Small intestine (tissue), 7 donors: Measurements from ENCODE around the gene CDH24. TPM values are rescaled to one million over a fixed set of nuclear protein-coding genes. Genes with fewer than 3 reads are reported as not detected.

Experiments
- DNase-seq, 2 donors: peaks; one replicate each; pipeline versions ENCODE4 v3.0.0 to v3.0.0-alpha.2; 2013
- FAIRE-seq: peaks from 2 replicates; lab custom pipeline; 2012; peaks lifted over from hg19 to GRCh38; lab: Jason Lieb, UNC
- H3K27ac ChIP-seq, 3 donors: one replicate each; pipeline ENCODE4 v1.5.1; 2013; ENCODE audit warnings: low read length in 2 of 3, mild to moderate bottlenecking in 2 of 3, control low read depth in 1 of 3, inconsistent platforms in 1 of 3, low read depth in 1 of 3, moderate library complexity in 1 of 3
- H3K27me3 ChIP-seq, 3 donors: one replicate each; pipeline ENCODE4 v1.6.1; 2013; ENCODE audit warnings: low read length in 3 of 3, inconsistent platforms in 1 of 3; ENCODE audit not compliant: control insufficient read depth in 3 of 3, insufficient read depth in 3 of 3
- H3K36me3 ChIP-seq, 3 donors: one replicate each; pipeline ENCODE4 v1.6.1; 2013; ENCODE audit warnings: low read length in 3 of 3, inconsistent platforms in 1 of 3, low read depth in 1 of 3, mild to moderate bottlenecking in 1 of 3, moderate library complexity in 1 of 3; ENCODE audit not compliant: control insufficient read depth in 3 of 3, insufficient read depth in 2 of 3
- H3K4me1 ChIP-seq, 3 donors: one replicate each; pipeline ENCODE4 v1.6.1; 2013; ENCODE audit warnings: low read length in 2 of 3, inconsistent platforms in 1 of 3, low read depth in 1 of 3, mild to moderate bottlenecking in 1 of 3, moderate library complexity in 1 of 3; ENCODE audit not compliant: control insufficient read depth in 3 of 3, insufficient read depth in 2 of 3
- H3K4me3 ChIP-seq, 3 donors: one replicate each; pipeline ENCODE4 v1.5.1; 2013; ENCODE audit warnings: low read length in 3 of 3, control low read depth in 1 of 3, inconsistent platforms in 1 of 3, low read depth in 1 of 3, mild to moderate bottlenecking in 1 of 3, moderate library complexity in 1 of 3
- H3K9me3 ChIP-seq, 2 donors: one replicate each; pipeline ENCODE4 v1.6.1; 2013; ENCODE audit warnings: low read depth in 1 of 2, low read length in 1 of 2; ENCODE audit not compliant: control insufficient read depth in 2 of 2, insufficient read depth in 1 of 2
- WGBS, 3 donors: extraction: QIAGEN DNeasy Blood & Tissue Kit; methylation state at CpG; one replicate each; pipeline ENCODE4 v1.1.7; 2013; 5-methylcytosine and 5-hydroxymethylcytosine counted together
- polyA plus RNA-seq, 4 donors: library from polyadenylated mRNA; stranded (reverse) in 3 of 4; unstranded in 1 of 4; fragments of 200-250 nt in 3 of 4; fragments of 120-200 nt in 1 of 4; gene quantifications; one replicate each; pipeline versions ENCODE4 v1.2.1 to v1.2.3, GENCODE V29; 2013
- donor health status: healthy with polysubstance abuse.
- donor health status: control.
- donor health status: control.
- donor health status: Bipolar disorder and iron deficiency.
- donor health status: healthy.

The CDH24 gene
- polyA plus RNA-seq, 4 donors, result 0.22 to 4.3 (median 2.5) TPM

- H3K27ac ChIP-seq, result peak overlapping the region in 2 of 3 donors; percentile 17 to 89
- no peak for FAIRE-seq
- WGBS, 3 donors, result 89 to 94% (median 92%) methylated on average over 2 of the region's 2 CpGs
- H3K4me3 ChIP-seq, result no peak overlapping the region
- DNase-seq, result no peak
- no peaks in the 10 kb centered on the region for H3K27me3 ChIP-seq
- no peaks in the 10 kb centered on the region for H3K9me3 ChIP-seq
- peaks cover 27 to 52% (median 35%) of the 10 kb centered on the region in 3 donors for H3K36me3 ChIP-seq
- peaks cover 0 to 33% (median 7%) of the 10 kb centered on the region in 3 donors for H3K4me1 ChIP-seq
Observed at GRCh38 chr14:23079716-23080115, 22.4 kb upstream of the CDH24 start.

GRCh38 chr14:23078692-23079116 lies 21.4 kb upstream of the CDH24 start:
- DNase-seq, result peak; percentile 58 to 87
- Histone ChIP-seq H3K4me1 (peaks cover 0 to 33% (median 7%) of the 10 kb centered on the region in 3 donors), H3K27me3 (no peaks in the 10 kb centered on the region), H3K4me3 (no peak overlapping the region), H3K36me3 (peaks cover 27 to 51% (median 32%) of the 10 kb centered on the region in 3 donors), H3K9me3 (no peaks in the 10 kb centered on the region), H3K27ac (peak overlapping the region in 2 of 3 donors; percentile 2 to 89)
- 42 to 45% (median 44%) methylated on average over 2 of the region's 2 CpGs for WGBS, 3 donors
- FAIRE-seq, result no peak

GRCh38 chr14:23077962-23078361 lies 20.6 kb upstream of the CDH24 start:
- Histone ChIP-seq H3K4me3 (no peak overlapping the region), H3K4me1 (peaks cover 0 to 37% (median 7%) of the 10 kb centered on the region in 3 donors), H3K9me3 (no peaks in the 10 kb centered on the region), H3K36me3 (peaks cover 28 to 52% (median 32%) of the 10 kb centered on the region in 3 donors), H3K27ac (peak overlapping the region in 2 of 3 donors; percentile 63 to 73), H3K27me3 (no peaks in the 10 kb centered on the region)
- no peak for FAIRE-seq
- DNase-seq, result no peak
- 87 to 89% (median 88%) methylated on average over 5 of the region's 5 CpGs for WGBS, 3 donors

- peak overlapping the region in 1 of 3 donors; percentile 73 for H3K27ac ChIP-seq
- no peak overlapping the region for H3K4me3 ChIP-seq
- H3K36me3 ChIP-seq, result peaks cover 29 to 50% (median 32%) of the 10 kb centered on the region in 3 donors
- H3K27me3 ChIP-seq, result no peaks in the 10 kb centered on the region
- FAIRE-seq, result no peak
- no peaks in the 10 kb centered on the region for H3K9me3 ChIP-seq
- WGBS, 3 donors, result 67 to 68% (median 68%) methylated on average over 5 of the region's 5 CpGs
- peak in 1 of 2 donors; percentile 50 for DNase-seq
- peaks cover 0 to 47% (median 7%) of the 10 kb centered on the region in 3 donors for H3K4me1 ChIP-seq
Observed at GRCh38 chr14:23076785-23077408, 19.6 kb upstream of the CDH24 start.

- no peak for FAIRE-seq
- DNase-seq, result no peak
- peaks cover 0 to 59% (median 9%) of the 10 kb centered on the region in 3 donors for H3K4me1 ChIP-seq
- WGBS, 3 donors, result 89 to 100% (median 98%) methylated on average over 1 of the region's 1 CpG
- H3K4me3 ChIP-seq, result no peak overlapping the region
- H3K36me3 ChIP-seq, result peaks cover 20 to 41% (median 22%) of the 10 kb centered on the region in 3 donors
- no peaks in the 10 kb centered on the region for H3K27me3 ChIP-seq
- H3K27ac ChIP-seq, result peak overlapping the region in 1 of 3 donors; percentile 73
- no peaks in the 10 kb centered on the region for H3K9me3 ChIP-seq
Observed at GRCh38 chr14:23074906-23075305, 17.6 kb upstream of the CDH24 start.

- peak; percentile 37 to 59 for DNase-seq
- H3K4me1 ChIP-seq, result peaks cover 0 to 46% (median 9%) of the 10 kb centered on the region in 3 donors
- peak overlapping the region; percentile 60 to 86 (median 81) for H3K27ac ChIP-seq
- 27 to 43% (median 41%) methylated on average over 5 of the region's 5 CpGs for WGBS, 3 donors
- peak overlapping the region in 1 of 3 donors; percentile 82 for H3K4me3 ChIP-seq
- H3K9me3 ChIP-seq, result no peaks in the 10 kb centered on the region
- FAIRE-seq, result no peak
- H3K36me3 ChIP-seq, result peaks cover 16 to 53% (median 17%) of the 10 kb centered on the region in 3 donors
- H3K27me3 ChIP-seq, result no peaks in the 10 kb centered on the region
Observed at GRCh38 chr14:23071921-23072539, 14.7 kb upstream of the CDH24 start.

GRCh38 chr14:23071244-23071920 lies 14.1 kb upstream of the CDH24 start:
- peaks cover 13 to 59% (median 17%) of the 10 kb centered on the region in 3 donors for H3K36me3 ChIP-seq
- H3K27me3 ChIP-seq, result no peaks in the 10 kb centered on the region
- peak overlapping the region; percentile 60 to 86 (median 81) for H3K27ac ChIP-seq
- DNase-seq, result peak; percentile 91
- peak overlapping the region; percentile 56 to 82 (median 57) for H3K4me3 ChIP-seq
- FAIRE-seq, result no peak
- WGBS, 3 donors, result 0 to 3% (median 1%) methylated on average over 14 of the region's 14 CpGs
- no peaks in the 10 kb centered on the region for H3K9me3 ChIP-seq
- peaks cover 0 to 42% (median 7%) of the 10 kb centered on the region in 3 donors for H3K4me1 ChIP-seq
